ENCODE results near the gene ACSS1.

ACSS1 gene

DNA sequence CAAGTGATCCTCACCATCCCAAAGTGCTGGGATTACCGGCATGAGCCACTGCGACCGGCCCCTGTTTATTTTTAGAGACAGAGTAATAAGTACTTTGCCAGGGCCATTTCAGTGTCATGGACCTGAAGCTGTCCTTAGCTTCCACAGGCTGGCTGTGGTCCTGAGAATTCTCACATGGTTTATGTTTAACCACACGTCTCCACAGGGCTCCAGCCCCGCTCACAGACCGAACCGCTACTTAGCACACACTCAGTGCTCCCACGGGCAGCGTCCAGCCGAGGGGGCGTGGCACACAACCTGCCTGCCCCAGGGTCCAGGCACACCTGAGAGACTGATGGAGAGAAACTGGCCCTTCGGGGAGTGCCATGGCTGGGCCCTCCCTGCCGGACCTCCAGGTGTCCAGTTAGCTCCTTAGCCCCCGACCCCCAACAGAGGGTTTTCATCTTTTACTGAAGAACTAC, 11.7 kb downstream of the ACSS1 start:
- DNase-seq (ENCODE audit: low read depth in 2 of 2) = no peak

DNA sequence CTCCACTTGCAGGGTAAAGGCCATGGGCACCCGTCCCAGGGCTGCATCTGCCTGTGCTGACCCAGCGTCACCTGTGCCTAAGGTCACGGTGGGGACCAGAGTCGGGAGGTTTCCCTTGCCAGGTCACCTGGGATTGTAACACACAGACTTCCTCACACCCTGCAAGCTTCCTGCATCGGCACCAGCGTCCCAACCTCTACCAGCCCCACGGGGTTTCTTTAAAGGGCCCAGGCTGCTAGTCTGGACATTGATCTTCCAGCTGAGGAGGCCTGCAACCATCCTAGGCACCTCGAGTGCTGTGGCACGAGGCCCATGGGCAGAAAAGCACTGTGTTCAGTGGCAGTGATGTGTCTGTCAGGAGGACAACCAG, 12.6 kb downstream of the ACSS1 start:
- no peak for DNase-seq (ENCODE audit: low read depth in 2 of 2)

DNA sequence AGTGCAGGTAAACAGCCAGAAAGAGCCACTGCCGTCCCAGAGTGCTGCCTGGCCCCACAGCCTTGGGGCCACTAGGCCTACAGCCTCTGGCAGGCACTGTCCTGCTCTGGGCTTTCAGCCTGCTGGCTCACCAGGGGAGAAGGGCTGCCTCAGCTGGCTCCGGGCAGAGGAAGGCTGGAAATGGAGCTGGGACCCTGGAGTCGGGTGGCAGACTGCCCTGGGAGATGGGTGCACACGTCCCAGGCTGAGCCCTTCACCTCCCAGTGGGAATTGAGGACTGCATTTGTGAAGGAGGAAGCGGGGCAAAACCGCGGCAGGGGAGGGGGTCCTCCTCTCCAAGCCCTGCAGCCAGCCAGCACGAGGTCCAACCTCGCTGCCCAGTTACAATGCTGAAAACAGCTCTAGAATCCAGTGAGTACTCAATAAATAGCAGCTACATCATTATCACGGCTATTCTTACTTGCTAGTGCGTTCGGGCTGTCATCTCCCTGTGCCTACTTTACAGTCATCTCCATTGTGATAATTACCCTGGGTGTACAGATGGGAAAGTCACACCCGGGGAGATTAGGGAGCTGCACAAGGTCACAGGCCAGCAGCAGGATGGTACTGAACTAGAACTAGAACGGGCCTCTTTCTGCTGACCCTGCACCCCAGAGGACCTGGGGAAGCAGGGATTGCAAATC, 13.1 kb downstream of the ACSS1 start:
- DNase-seq (ENCODE audit: low read depth in 2 of 2) = no peak

DNA sequence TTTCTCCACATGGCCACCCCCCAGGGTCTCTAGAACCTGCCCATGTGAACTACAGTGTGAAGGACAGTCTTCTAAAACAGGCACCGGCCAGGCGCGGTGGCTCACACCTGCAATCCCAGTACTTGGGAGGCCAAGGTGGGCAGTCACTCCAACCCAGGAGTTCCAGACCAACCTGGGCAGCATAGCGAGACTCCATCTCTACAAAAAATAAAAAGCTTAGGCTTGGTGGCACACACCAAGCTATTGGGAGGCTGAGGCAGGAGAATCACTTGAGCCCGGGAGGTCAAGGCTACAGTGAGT, 13.7 kb downstream of the ACSS1 start:
- DNase-seq (ENCODE audit: low read depth in 2 of 2) = no peak

DNA sequence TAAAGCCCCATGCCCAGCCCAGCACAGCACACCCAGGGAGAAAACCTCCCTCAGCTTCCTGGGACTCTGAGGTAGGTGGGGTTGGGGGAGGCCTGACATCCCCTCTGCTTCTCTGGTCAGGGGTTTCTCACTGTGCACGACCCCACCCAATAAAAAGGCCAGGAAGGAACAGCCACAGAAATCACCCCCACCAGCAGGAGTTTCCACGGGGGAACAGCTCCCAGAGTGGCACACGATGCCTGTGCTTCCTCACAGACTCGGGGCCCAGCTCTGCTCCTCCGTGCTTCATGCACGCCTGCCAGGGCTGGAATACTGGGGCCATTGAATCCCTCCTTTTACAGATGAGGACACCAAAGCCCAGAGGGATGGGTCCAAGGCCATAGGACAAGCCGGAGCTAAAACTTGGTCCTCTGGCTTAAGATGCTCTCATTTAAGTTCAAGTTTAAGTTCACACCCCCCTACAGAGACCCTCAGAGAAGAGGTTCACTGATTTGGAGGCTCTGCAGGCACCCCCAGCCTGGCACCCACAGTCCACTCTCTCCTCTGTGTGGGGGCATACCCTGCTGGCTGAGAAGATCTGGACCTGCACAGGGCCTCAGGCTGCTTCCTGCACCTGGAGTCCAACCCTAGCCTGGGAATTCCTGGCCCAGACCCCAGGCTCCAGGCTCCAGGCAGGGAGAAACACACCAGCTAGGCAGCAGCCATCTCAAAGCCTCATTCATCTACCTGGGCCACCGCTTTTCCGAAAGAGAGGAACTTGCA, 14.3 kb downstream of the ACSS1 start:
- no peak for DNase-seq (ENCODE audit: low read depth in 2 of 2)

DNA sequence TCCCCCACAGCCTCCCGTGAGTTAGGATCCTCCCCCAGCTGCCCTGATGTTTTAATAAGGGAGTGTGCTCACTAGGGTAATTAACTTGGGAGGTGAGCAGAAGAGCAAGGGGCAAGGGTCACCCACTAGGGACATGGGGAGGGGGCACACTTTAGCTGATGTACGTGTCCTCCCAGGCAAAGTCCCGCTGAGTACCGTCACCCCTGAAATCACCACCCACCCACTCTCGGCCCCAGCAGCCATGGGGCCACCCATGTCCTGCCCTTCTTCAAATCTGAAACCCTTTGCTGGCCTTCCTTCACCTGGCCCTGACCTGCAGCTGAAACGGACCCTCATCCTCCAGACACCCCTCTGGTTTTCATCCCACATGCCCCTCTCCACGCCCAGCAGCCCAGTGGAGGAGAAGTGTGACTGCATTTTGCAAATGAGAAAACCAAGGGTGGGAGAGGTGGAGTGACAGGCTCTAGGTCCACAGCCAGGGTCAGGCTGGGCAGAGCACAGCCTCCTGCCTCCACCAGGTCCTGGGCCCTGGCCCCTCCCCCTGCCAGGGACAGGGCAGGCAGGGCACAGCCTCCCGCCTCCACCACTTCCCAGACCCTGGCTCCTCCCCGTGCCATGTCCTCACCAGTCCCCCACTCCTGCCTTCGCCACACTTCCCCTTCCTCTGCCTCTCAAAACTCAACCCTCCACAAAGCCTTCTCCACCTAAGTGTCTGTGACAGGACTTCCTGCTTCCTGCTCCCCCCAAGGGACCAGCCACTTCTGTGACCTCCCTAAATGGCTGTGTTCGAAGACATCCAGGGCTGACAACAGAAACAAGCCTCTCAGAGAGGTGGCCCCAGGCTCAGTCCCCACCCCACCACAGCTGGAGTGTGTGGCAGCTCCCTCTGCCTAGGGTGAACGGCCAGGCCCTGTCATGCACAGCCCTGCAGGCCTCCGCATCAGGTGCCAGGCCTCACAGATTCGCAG, 15.1 kb downstream of the ACSS1 start:
- no peak for DNase-seq (ENCODE audit: low read depth in 2 of 2)

DNA sequence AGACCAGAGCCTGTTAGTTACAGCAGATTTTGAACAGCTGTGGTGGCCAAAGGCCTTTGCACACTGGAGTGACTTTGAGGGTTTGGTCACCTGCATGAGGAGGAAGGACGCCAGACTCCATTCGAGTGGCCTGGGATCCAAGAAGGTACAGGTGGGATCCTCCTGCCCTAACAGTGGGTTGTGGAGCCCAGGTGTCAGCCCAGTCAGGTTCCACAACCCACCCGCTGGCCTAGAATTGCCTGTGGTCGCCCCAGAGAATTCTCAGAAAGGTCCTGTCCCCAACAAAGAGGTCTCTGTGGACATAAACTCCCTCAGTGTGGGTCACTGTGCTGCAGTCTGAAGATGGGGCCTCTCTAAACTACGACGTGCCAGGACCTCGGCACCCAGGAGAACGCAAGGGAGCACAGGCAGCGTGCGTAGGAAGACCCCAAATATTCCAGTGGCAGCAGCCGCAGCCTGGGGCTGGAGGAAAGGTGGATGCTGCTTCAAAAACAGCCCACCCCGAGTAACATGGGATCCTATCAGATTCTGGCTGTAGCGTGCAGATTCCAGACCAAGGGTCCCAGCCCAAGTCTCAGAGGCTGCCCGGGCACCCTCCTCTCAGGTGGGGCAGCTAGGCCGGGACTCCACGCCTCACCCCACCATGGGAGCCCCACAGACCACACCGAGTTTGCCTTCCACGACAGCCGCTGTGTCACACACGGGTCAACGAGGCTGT, 16.0 kb downstream of the ACSS1 start:
- DNase-seq (ENCODE audit: low read depth in 2 of 2) = no peak

DNA sequence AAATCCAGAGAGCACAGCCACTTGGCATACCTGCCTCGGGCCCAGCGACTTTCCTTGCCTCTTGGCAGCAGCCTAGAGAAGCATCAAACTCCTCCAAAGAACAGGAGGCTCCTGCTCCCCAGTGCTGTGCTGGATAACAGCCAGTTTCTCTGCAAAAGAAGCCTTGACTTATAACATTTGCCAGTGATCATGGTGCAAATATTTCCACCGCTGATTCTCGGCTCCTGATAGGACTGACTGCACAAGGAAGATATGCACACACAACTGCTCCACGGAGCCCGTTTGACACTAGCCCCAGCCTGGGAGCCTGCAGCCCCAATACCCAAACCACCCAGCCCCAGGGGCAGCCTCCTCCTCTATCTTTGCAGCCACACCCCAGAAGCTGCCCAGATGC, 17.5 kb downstream of the ACSS1 start:
- DNase-seq (ENCODE audit: low read depth in 2 of 2) = no peak

DNA sequence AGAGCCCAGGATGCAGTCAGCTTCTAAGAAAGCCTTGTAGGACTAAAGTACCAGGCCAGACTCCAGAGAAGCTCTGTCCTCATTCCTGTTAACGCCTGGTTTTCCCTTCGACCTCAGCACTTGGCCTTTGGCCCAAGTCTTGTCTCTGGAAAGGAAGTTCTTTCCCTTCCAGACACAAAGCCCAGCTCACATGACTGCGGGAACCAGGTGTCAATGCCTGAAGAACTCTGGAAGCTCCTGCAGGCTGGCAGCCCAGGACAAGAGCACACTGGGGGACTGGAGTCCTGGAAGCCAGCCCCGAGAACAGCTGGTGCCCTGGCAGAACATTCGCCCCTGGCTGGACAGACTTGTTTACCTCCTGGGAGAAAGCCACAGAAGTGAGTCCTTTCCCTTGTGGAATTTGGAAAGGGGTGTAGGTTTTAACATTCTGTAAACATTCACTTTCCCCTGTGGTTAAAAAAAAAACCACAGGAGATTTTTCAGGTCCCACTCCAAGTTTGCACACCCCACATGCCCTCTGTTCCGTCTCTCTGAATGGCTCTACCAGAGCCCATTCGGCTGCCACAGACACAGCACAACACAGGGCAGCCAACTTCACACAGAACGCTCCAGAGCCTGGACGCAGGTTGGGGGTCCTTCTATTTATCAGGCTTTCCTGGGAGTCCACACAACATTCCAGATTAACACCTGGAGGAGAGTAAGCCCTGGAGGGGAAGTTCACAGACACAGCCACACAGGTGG, 18.1 kb downstream of the ACSS1 start:
- DNase-seq (ENCODE audit: low read depth in 2 of 2) = no peak

DNA sequence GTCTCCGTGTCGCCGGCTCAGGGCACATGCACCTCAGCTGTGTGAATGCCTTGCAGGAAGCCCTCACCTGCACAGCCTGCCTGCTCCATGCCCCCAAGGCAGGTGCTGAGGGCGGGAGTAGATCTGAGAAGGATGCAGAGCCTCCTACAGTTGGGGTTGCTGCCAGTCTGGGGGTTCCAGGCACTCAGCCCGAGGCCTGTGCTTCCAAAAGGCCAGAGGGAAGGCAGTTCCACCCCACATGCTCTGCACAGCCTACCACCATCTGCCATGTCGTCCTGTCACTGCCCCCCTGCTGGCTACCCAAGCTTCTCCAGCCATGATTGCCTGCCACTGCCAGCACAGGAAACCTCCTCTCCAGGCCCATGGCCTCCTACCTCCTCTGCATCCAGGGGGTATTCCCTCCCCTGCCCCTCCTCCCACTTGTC, 19.3 kb downstream of the ACSS1 start:
- no peak for DNase-seq (ENCODE audit: low read depth in 2 of 2)

DNA sequence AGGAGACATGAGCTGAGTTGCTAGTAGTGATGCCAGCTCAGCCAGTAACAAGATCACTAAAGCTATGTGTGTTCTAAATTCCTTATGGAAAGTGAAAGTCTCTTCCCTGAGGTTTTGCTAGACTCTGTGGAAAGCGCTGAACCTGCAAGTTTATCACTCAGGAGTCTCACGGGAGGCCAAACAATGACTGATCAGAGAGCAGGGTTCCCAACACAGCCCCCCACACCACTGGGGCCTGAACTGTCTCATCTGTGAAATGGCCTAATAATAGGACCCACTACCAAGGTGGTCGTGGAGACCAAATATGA, 19.9 kb downstream of the ACSS1 start:
- DNase-seq (ENCODE audit: low read depth in 2 of 2) = no peak

DNA sequence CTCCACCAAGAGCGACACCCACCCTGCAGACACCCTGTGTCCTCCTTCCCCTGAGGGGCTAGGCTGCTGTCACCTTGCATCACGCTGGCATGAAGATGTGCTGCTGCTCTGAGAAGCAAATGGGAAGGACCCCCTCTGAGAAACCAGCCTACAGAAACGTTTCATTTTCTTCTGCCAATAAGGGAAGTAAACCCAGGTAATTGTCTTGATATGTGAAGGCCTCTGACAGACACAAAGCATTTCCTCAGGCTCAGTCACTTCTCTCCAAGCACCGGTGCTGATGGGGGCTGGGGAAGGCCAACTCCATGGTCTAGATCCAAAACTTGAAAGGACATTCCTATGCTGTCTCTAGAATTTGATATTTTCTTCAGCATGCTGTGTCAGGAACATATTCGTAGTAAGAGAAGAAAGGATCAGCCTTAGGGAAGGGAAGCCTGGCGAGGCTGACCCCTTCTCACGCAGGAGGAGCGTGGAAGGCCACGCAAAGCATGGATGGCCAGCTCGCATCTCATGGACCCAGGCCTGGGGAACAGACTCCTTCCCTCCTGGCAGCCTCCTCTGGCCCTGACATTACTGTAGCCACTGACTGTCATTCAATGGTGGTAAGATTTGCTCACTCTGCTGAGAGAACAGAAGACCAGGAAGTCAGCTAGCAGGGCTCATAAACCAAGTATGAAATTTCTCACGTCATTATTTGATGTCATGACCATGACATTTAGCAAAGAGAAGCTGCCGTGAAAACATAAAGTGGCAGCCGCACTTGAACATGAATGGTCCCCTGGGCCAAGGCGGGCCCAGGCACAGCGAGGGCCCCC, 20.4 kb downstream of the ACSS1 start:
- DNase-seq (ENCODE audit: low read depth in 2 of 2) = no peak

DNA sequence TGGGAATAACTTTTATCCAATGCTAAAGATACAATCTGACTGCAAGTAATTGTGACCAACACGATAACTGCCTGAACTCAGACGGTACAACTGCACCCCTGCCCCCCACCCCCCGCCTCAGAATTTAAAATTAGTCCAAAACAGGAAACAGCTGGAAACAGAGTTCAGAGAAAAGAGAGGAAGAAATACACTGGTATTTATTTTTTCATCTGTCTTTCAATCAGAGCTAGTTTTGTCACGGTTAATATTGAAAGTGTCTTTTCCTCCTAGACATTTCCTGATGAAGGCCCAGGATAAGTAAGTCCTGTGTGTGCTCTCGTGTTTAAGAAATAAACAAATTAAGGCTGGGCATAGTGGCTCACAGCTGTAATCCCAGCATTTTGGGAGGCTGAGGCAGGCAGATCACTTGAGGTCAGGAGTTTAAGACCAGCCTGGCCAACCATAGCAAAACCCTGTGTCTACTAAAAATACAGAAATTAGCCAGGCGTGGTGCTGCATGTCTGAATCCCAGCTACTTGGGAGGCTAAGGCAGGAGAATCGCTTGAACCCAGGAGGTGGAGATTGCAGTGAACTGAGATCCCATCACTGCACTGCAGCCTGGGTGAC, 21.5 kb downstream of the ACSS1 start:
- no peak for DNase-seq (ENCODE audit: low read depth in 2 of 2)

DNA sequence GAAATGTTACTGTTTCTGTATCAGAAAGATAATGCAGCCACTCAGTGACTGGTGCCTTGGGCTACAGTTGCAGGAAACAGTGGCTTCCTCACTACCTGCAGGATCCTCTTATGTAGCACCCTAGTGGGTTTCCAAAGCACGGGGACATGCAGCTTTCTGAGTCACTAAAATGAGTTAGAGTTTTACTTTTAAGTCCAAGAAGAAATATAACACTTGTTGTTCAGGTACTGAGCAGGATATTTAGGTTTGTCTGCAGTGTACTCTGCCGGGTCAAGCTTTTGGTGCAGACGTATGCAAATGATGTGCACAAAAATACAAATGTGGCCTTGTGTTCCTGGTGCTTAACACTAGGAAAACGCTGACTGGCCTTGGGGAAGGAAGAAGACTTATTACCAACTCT, 22.0 kb downstream of the ACSS1 start:
- DNase-seq (ENCODE audit: low read depth in 2 of 2) = no peak

DNA sequence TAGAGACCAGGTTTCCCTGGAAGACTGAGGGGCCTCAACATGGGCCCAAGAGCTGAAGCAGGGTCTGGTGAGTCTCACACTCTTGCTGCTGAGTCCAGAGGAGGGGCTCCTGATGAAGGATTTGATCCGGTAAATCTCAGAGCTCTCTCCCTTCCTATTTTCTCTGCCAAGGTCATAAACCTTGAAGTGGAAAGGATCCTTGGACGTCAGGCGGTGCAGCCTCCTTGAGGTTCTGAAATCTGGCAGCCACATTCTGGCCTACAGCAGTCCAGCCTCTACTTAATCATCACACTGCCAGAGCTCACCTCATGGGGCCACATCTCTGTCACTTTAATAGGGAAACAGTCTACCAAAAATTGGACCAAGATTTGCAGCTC, 24.0 kb downstream of the ACSS1 start:
- DNase-seq (ENCODE audit: low read depth in 2 of 2) = no peak

DNA sequence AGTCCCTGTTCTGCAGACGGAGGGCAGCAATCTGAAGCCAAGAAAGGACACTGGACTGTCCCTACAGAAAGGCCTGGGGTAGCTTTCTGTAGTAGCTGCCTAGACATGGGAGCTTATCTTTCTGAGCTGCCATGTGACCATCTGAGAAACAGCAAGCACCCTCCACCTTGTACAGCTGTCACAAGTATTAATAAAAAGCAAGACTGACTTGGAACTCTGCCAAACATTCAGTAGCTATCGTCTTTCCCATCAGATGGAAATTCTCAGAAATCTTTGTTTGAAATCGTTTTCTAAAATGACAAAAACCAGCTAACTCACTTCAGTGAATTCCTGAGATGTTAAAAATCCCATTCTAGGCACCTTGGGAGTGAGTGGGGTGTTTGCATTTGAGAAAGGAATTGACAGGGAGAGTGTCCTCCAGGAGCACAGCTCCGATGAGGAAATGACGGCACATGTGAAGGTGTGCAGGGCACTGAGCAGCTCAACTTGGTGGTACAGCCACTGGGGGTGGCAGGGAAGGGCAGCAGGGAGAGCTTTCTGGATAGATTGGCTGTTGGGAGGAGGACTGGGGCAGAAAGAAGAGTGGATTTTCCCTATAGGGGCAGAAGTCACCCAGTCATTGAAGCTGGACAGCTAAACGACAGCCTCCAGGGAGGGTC, 24.5 kb downstream of the ACSS1 start:
- no peak for DNase-seq (ENCODE audit: low read depth in 2 of 2)

DNA sequence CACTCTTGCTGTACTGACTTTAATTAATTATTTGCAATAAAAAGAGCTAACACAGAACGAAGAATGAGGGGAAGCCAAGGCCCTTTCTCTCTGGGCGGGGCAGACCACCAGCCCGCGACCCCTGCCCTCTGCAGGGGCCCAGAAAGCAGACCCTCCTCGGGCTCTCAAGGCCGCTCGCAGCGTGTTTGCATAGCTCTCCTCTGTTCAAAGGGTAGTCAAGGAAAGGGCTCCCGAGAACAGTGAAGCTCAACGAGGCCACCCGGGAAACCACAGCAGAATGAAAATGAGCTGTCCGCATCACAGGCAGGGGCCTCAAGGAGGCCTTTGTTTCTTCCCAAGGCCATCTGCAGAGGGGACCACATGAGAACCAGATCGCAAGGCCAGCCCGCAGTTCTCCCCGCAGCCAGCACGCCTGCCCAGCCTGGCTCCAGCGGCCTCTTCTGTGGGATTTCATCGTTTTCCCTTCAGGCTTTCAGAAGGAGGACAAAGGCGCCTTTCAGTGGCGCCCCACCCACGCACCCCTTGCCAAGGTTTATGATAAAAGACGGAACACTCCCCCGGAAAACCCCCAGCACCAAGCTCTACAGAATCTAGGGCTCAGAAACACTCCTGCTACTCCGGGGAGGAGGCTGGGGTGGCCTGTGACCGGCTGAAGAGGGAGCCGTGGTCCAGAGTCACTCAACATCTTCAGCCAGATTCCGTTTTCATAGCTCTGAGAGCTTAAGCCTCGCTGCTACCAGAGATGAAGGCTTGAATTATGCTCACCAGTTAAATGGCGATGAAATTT, 25.3 kb downstream of the ACSS1 start:
- DNase-seq (ENCODE audit: low read depth in 2 of 2) = no peak

DNA sequence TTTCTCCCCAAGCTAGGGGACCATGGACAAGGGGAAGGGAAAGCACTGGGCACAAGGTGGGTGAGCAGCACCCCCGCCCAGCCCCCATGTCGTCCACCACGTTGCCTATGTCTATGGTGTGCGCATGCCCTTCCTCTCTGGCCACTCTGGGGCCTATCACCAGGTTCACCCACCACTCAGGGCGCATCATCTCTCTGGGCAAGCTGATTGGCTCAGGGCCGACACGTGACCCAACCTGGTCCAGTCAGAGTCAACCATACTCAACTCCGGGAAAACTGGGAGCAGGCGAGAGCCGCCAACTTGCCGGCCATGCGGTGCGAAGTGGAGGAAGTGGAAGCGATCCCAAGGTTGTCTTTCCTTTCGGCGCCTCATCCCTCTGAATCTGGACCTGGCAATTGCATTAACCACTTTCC, 25.9 kb downstream of the ACSS1 start:
- no peak for DNase-seq (ENCODE audit: low read depth in 2 of 2)

DNA sequence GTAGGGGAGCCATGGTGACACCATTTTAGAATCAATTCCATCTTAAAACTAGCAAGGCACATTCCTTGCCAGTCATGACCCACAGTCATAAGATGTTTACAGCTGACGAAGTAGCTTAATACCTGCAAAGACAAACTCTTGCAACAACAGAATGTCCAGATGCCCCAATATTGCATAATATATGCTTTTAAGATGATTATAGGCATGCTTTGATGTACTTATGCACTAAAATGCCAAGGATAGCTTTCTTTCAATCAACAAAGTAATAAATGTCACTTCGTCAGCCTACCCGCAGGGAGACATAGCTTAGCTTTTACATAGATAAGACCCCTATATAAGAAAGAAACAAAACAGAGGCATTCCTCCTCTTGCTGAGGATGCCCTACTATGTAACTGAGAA, 26.7 kb downstream of the ACSS1 start:
- DNase-seq (ENCODE audit: low read depth in 2 of 2) = no peak
